ENCODE measurements around the gene TLE4. TPM values are rescaled to one million over a fixed set of nuclear protein-coding genes. Genes with fewer than 3 reads are reported as not detected.

The TLE4 gene
- total and polyA plus RNA-seq, 2 of the 13 experiments (the other 11 are each of a cell fraction or from before 2014, with no cell fraction given): 2.0 to 2.3 TPM

DNA sequence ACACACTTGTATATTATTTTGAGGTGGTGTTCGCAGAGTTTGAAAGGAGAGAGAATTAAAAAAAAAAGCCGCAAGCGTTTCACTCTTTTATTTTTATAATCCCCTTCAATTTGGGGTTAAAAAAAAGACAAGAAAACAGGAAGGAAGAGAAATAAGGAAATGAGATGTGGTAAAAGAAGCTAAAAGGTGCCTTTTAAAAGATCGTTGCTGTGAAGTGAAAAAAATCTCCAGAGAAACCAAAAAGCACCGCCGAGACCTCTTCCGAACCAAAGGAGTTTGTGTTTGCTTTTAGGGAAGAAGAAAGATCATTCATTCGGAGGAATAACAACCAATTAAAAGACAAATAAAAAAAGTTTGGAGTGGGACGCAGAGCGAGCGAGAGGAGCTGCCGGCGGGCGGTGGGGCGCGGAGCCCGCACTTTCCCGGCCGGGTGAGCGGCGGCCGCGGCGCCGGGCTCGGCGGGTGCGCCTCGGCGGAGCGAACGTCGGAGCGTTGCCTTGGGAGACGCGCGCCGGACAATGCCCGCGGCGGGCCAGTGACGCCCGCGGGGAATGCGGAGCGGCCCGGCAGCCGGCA is 355 bp downstream of the TLE4 start:
- Histone ChIP-seq H3K9ac (ENCODE audit: insufficient read depth, low read depth, low read length) (peak overlapping the region; percentile 38; the same call in 1 of the 2 replicates), H4K20me1 (ENCODE audit: insufficient read depth, low read length) (no peaks in the 10 kb centered on the region; the same call in 1 of the 2 replicates), H3K79me2 (ENCODE audit: insufficient read depth, low read length) (no peaks in the 10 kb centered on the region), H3K4me1 (ENCODE audit: insufficient read depth, low read length) (peaks cover 5% of the 10 kb centered on the region; the same call in 1 of the 2 replicates), H3K27me3 (ENCODE audit: control insufficient read depth in 1 of 2, insufficient read depth in 2 of 2, low read length in 2 of 2) (peaks cover 4 to 40% of the 10 kb centered on the region in 2 experiments; a peak in 4 of 5 replicates), H3K27ac (ENCODE audit: extremely low read length, insufficient read depth, low read length) (peak overlapping the region; percentile 29), H3K9me3 (ENCODE audit: low read length) (no peaks in the 10 kb centered on the region), H3K4me2 (ENCODE audit: low read depth, low read length) (peak overlapping the region; percentile 76), H3K36me3 (replicated peaks in 1 of 2; ENCODE audit: control insufficient read depth in 1 of 2, insufficient read depth in 2 of 2, low read length in 2 of 2) (no peaks in the 10 kb centered on the region), H3K4me3 (replicated peaks in 1 of 3; ENCODE audit: insufficient read depth in 1 of 3, low read depth in 2 of 3, low read length in 3 of 3) (peak overlapping the region; percentile 60 to 67 (median 61)), H2AFZ (ENCODE audit: low read length) (no peak overlapping the region)
- CTCF ChIA-PET (ENCODE audit: low intra/inter-chr PET ratio, low total read pairs): no interaction called here
- in situ Hi-C loops (cut with HindIII; ENCODE audit: extremely low pct_ligation_motif_present, low pct_unique_long_range_greater_than_20kb) (no loop called here), intact Hi-C loops (cut with micrococcal nuclease; ENCODE audit: unreplicated experiment) (loop anchor here (5.0 kb wide), 1 partner anchor 100 kb away; no protein-coding TSS in a partner anchor)
- WGBS (ENCODE audit: low lambda C conversion rate): 2% methylated on average over 19 of the region's 48 CpGs
- DNase-seq (ENCODE audit: low spot score) (no peak), ATAC-seq (peak; percentile 38), FAIRE-seq (no peak)
- BruUV-seq (replicated peaks): TSS peak; percentile 83
- TF ChIP-seq CBX2 (IDR thresholded peaks at IDR 0.05; ENCODE audit: low read depth, low read length) (peak; percentile 94), CBX2 (CRISPR knock-in tag; IDR thresholded peaks at IDR 0.05; ENCODE audit: low read depth) (no peak), KAT8 (CRISPR knock-in tag; IDR thresholded peaks at IDR 0.05) (no peak), MIXL1 (CRISPR knock-in tag; IDR thresholded peaks at IDR 0.05) (no peak), EZH2 (conservative IDR thresholded peaks at IDR 0.05; ENCODE audit: low read depth, low read length) (peak; percentile 99), YEATS4 (CRISPR knock-in tag; IDR thresholded peaks at IDR 0.05; ENCODE audit: borderline replicate concordance) (0 out of 2 replicates have a peak, but pooled peaks have one; percentile 25), ZNF777 (CRISPR knock-in tag; IDR thresholded peaks at IDR 0.05) (peak; percentile 66)
- TF ChIP-seq, protein P1, sequence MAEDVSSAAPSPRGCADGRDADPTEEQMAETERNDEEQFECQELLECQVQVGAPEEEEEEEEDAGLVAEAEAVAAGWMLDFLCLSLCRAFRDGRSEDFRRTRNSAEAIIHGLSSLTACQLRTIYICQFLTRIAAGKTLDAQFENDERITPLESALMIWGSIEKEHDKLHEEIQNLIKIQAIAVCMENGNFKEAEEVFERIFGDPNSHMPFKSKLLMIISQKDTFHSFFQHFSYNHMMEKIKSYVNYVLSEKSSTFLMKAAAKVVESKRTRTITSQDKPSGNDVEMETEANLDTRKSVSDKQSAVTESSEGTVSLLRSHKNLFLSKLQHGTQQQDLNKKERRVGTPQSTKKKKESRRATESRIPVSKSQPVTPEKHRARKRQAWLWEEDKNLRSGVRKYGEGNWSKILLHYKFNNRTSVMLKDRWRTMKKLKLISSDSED (CRISPR knock-in tag; IDR thresholded peaks at IDR 0.05): no peak
- TF ChIP-seq, protein P2, sequence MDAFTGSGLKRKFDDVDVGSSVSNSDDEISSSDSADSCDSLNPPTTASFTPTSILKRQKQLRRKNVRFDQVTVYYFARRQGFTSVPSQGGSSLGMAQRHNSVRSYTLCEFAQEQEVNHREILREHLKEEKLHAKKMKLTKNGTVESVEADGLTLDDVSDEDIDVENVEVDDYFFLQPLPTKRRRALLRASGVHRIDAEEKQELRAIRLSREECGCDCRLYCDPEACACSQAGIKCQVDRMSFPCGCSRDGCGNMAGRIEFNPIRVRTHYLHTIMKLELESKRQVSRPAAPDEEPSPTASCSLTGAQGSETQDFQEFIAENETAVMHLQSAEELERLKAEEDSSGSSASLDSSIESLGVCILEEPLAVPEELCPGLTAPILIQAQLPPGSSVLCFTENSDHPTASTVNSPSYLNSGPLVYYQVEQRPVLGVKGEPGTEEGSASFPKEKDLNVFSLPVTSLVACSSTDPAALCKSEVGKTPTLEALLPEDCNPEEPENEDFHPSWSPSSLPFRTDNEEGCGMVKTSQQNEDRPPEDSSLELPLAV (CRISPR knock-in tag; conservative IDR thresholded peaks at IDR 0.05; ENCODE audit: low read depth): no peak
- POLR2A ChIA-PET: interaction anchor here (1.0 kb wide), 1 partner anchor 1275 kb away, joined by 4 read pairs; the partner anchor contains the start of gene PSAT1

All from HepG2 (cell line).